ENCODE measurements around the gene PYCR2. TPM values are rescaled to one million over a fixed set of nuclear protein-coding genes. Genes with fewer than 3 reads are reported as not detected.

PYCR2 gene
- total RNA-seq, 1 donor from 2014 or later = 59.9 TPM

DNA sequence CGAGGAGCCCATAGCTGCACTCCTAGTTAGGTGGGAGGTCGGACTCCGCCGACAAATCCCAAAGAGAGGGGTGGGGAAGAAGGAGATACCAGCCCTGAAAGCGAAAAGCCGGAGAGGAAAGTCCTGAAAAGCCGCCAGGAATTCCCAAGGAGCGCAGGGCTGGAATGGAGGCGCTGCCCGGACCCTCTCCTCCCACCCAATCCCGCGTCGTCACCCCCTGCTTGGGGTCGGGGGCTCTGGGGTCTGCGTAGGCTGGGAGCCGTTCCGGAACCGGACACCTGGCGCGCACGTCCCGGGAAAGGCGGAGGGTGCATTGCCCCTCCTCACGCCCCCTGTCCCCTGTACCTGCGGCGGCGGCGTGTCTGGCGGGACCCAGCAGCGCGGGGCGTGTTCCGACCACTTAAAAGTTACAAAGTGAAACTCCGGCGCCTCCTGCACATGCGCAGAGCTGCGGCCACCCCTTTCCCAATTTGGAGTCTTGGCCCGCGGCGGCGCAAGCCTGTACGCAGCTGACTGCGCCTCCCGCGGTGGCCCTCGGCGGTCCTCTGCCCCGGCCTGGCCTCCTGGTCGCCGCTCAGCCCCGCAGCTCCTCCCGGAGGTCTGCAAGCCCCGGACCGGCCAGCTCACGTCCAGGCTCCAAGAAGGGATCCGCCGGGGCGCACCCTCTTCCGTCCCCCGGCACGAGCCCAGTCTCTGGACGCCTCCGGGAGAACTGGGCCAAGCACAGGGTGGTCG lies 41.9 kb downstream of the PYCR2 start, which contains the start of gene TMEM63A:
Gene TMEM63A (minus strand): TSS at position 422 of the 735 bp plus-strand sequence. CDS start 4,800 bp downstream, outside the sequence.
- no peaks in the 10 kb centered on the region for H3K9me3 Mint-ChIP-seq
- peaks cover 20% of the 10 kb centered on the region for H3K27me3 Mint-ChIP-seq (ENCODE audit: low read depth)
- peaks cover 37% of the 10 kb centered on the region for H3K4me1 Mint-ChIP-seq
- H3K27ac Mint-ChIP-seq (ENCODE audit: unreplicated experiment) = no peak within 1 kb of the TSS
- TF ChIP-seq, protein P1, sequence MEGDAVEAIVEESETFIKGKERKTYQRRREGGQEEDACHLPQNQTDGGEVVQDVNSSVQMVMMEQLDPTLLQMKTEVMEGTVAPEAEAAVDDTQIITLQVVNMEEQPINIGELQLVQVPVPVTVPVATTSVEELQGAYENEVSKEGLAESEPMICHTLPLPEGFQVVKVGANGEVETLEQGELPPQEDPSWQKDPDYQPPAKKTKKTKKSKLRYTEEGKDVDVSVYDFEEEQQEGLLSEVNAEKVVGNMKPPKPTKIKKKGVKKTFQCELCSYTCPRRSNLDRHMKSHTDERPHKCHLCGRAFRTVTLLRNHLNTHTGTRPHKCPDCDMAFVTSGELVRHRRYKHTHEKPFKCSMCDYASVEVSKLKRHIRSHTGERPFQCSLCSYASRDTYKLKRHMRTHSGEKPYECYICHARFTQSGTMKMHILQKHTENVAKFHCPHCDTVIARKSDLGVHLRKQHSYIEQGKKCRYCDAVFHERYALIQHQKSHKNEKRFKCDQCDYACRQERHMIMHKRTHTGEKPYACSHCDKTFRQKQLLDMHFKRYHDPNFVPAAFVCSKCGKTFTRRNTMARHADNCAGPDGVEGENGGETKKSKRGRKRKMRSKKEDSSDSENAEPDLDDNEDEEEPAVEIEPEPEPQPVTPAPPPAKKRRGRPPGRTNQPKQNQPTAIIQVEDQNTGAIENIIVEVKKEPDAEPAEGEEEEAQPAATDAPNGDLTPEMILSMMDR (conservative IDR thresholded peaks at IDR 0.05) = peak; percentile 49
- peak; percentile 84 for DNase-seq (ENCODE audit: low read depth, low spot score)
- peak within 1 kb of the TSS; percentile 91 for H3K4me3 Mint-ChIP-seq
- no peaks in the 10 kb centered on the region for H3K36me3 Mint-ChIP-seq (ENCODE audit: low read depth)

DNA sequence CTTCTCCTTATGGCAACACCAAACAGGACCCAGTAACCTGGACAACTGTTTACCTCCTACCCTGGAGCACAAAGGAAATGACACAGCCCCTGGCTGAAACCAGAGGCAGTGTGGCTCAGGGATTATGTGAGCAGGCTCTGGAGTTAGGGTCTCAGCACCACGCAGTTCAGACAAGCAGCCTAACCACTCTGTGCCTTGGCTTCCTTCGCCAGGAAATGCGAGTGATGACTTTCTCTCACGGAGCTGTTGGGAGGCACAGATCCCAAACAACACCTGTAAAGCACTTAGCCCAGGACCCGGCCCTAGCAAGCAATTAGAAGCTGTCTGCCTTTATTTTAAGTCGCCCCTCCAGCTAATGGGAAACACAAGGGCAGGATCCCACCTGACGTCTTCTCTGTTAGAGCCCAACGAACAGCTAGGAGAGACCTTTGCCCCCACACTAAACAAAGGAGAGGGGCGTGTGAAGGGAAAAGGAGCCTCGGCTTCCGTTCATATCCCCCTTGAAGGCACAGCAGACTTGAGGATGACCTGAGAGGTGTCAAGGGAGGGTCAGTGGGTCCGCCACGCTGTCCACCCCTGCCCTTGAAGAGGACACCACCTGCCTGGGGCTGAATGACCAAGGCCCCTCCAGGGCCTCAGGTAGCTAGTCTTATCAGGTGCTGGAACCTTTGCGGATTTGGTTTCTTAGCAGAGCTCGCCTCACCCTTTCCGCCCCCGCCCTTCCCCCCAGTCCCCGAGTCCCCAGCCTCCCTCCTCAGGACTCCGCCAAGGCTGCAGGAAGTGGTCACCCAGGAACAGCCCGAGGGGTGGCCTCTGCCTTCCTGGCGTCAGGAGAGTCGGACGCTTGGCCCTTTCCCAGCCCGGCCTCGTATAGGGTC lies 42.7 kb downstream of the PYCR2 start:
- DNase-seq (ENCODE audit: low read depth, low spot score) = no peak
- no peak overlapping the region for H3K27ac Mint-ChIP-seq (ENCODE audit: unreplicated experiment)
- peak overlapping the region; percentile 91 for H3K4me3 Mint-ChIP-seq
- H3K9me3 Mint-ChIP-seq = no peaks in the 10 kb centered on the region
- no peaks in the 10 kb centered on the region for H3K36me3 Mint-ChIP-seq (ENCODE audit: low read depth)
- H3K27me3 Mint-ChIP-seq (ENCODE audit: low read depth) = peaks cover 13% of the 10 kb centered on the region
- TF ChIP-seq, protein P1 (conservative IDR thresholded peaks at IDR 0.05) = no peak
- H3K4me1 Mint-ChIP-seq = peaks cover 34% of the 10 kb centered on the region

DNA sequence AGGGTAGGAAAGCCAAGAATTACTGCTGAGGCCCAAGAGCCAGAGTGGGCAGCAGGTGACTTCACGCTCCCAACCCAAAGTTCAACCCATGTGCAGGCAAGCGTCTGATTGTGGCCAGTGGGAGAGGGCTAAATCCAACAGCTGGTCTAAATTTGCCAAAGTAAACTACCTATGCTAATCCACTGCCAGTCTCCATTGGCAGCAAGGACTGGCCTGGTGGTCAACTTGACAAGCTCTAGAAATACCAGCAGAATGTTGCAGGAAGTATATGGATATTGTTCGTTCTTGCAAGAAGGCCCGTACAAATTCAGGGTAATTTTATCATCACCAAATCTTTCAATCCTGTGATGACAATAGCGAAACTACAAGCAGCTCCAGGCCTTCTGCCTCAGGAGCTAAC lies 43.4 kb downstream of the PYCR2 start:
- no peaks in the 10 kb centered on the region for H3K36me3 Mint-ChIP-seq (ENCODE audit: low read depth)
- H3K9me3 Mint-ChIP-seq = no peaks in the 10 kb centered on the region
- TF ChIP-seq, protein P1 (conservative IDR thresholded peaks at IDR 0.05) = no peak
- H3K4me3 Mint-ChIP-seq = peak overlapping the region; percentile 91
- peaks cover 34% of the 10 kb centered on the region for H3K4me1 Mint-ChIP-seq
- H3K27me3 Mint-ChIP-seq (ENCODE audit: low read depth) = peaks cover 12% of the 10 kb centered on the region
- H3K27ac Mint-ChIP-seq (ENCODE audit: unreplicated experiment) = no peak overlapping the region
- DNase-seq (ENCODE audit: low read depth, low spot score) = no peak

DNA sequence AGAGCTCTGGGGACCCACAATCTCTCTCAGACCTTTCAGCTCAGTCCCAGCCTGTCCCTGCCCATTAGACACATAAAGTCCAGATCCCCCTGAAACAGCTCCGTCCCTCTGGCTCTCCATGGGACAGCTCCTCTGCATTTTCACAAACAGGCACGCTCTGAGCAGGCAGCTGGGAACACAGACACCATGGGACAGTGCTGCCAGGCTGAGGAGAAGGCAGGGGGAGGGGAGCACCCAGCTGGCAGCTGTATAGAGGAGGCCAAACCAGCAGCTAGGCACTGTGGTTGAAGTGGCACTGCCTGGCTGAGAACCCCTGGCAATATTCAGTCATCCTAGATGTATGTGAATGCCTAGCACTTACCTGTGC lies 43.8 kb downstream of the PYCR2 start:
- Mint-ChIP-seq H3K36me3 (ENCODE audit: low read depth) (no peaks in the 10 kb centered on the region), H3K27ac (ENCODE audit: unreplicated experiment) (no peak overlapping the region), H3K9me3 (no peaks in the 10 kb centered on the region), H3K27me3 (ENCODE audit: low read depth) (peaks cover 12% of the 10 kb centered on the region), H3K4me3 (peak overlapping the region; percentile 91), H3K4me1 (peaks cover 34% of the 10 kb centered on the region)
- TF ChIP-seq, protein P1 (conservative IDR thresholded peaks at IDR 0.05) = no peak
- DNase-seq (ENCODE audit: low read depth, low spot score) = no peak

DNA sequence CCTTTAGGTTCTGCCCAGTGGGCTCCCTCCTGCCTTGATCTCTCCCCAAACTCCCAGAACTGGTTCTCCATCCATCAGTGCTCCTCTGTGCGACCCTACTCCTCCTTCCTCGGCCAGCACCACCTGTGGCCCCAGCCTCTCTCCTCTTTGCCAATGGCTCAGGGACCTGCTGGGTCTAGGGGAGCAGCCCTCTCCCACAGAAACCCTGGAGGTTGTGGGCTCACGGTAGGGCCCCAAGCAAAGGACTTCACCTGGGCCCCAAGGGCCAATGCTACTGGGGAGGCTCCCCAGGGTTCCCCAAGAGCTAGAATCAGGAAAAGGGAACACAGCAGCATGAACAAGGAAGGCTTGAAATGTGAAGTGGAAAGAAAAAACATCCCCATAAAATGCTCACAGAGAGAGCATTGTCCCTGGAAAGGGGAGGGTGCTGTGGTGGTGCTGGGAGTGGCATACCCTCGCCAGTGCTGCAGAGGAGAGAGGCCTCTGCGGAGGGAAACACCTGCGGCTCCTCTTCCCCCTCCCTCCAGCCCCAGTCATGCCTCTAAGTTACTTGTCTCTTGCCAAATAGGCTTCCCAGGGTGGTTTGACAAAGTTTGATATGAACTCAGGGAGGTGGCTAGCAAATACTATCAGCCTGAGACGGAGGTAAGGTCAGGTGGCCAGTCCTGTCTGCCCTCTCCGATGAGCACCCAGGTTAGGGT lies 44.4 kb downstream of the PYCR2 start:
- no peak for DNase-seq (ENCODE audit: low read depth, low spot score)
- TF ChIP-seq, protein P1 (conservative IDR thresholded peaks at IDR 0.05) = no peak
- no peaks in the 10 kb centered on the region for H3K36me3 Mint-ChIP-seq (ENCODE audit: low read depth)
- peak overlapping the region; percentile 91 for H3K4me3 Mint-ChIP-seq
- H3K4me1 Mint-ChIP-seq = peaks cover 34% of the 10 kb centered on the region
- no peaks in the 10 kb centered on the region for H3K9me3 Mint-ChIP-seq
- no peak overlapping the region for H3K27ac Mint-ChIP-seq (ENCODE audit: unreplicated experiment)
- peaks cover 12% of the 10 kb centered on the region for H3K27me3 Mint-ChIP-seq (ENCODE audit: low read depth)

Data from neural crest cell (in vitro differentiated cells).